MG63 (cell line): ENCODE results near the gene IL32. TPM values are rescaled to one million over a fixed set of nuclear protein-coding genes. Genes with fewer than 3 reads are reported as not detected.
"Not testable (repeated sequence)": the region's sequence is repeated elsewhere in the genome, so short reads cannot be mapped to it uniquely, and the experiment has no call there.

Experiments used
- DNase-seq: peaks from one replicate; pipeline ENCODE4 v3.0.0-alpha.2; 2020
- H3K27me3 ChIP-seq: fragments of 250-450 bp; sonication (Bioruptor Pico); 2 replicates; pipeline ENCODE4 v1.5.1; 2020; ENCODE audit warnings: mild to moderate bottlenecking, moderate library complexity
- H3K36me3 ChIP-seq: fragments of 250-450 bp; sonication (Bioruptor Pico); 2 replicates; pipeline ENCODE4 v1.5.1; 2020; ENCODE audit warnings: mild to moderate bottlenecking, moderate library complexity
- H3K4me3 ChIP-seq: fragments of 250-450 bp; sonication (Bioruptor Pico); 2 replicates; pipeline ENCODE4 v1.5.1; 2020; ENCODE audit warnings: mild to moderate bottlenecking, moderate library complexity
- H3K9me3 ChIP-seq: fragments of 250-450 bp; sonication (Bioruptor Pico); 2 replicates; pipeline ENCODE4 v1.5.1; 2020; ENCODE audit warnings: mild to moderate bottlenecking, moderate library complexity
- total RNA-seq: library from RNA; depleted of rRNA; stranded (reverse); fragments of >200 nt; shearing (Covaris generic); gene quantifications from 2 replicates; pipeline ENCODE4 v1.2.3, GENCODE V29; 2014; ENCODE audit warnings: low replicate concordance

The IL32 gene
- total RNA-seq, 1 experiment from 2014 or later, result 11.5 TPM

- H3K4me3 ChIP-seq, result no peak overlapping the region
- DNase-seq, result no peak
Measured at GRCh38 chr16:3057181-3058138, 8.0 kb upstream of the IL32 start.

GRCh38 chr16:3058139-3059030, 7.1 kb upstream of the IL32 start:
- no peaks in the 10 kb centered on the region for H3K9me3 ChIP-seq
- DNase-seq, result no peak
- H3K36me3 ChIP-seq, result no peaks in the 10 kb centered on the region; the same call in 1 of the 2 replicates
- H3K27me3 ChIP-seq, result no peaks in the 10 kb centered on the region
- peak overlapping the region; percentile 98 for H3K4me3 ChIP-seq

More at GRCh38 chr16:3057181-3058138, 8.0 kb upstream of the IL32 start:
- H3K9me3 ChIP-seq, result no peaks in the 10 kb centered on the region
- no peaks in the 10 kb centered on the region; the same call in 1 of the 2 replicates for H3K36me3 ChIP-seq
- H3K27me3 ChIP-seq, result no peaks in the 10 kb centered on the region

DNA sequence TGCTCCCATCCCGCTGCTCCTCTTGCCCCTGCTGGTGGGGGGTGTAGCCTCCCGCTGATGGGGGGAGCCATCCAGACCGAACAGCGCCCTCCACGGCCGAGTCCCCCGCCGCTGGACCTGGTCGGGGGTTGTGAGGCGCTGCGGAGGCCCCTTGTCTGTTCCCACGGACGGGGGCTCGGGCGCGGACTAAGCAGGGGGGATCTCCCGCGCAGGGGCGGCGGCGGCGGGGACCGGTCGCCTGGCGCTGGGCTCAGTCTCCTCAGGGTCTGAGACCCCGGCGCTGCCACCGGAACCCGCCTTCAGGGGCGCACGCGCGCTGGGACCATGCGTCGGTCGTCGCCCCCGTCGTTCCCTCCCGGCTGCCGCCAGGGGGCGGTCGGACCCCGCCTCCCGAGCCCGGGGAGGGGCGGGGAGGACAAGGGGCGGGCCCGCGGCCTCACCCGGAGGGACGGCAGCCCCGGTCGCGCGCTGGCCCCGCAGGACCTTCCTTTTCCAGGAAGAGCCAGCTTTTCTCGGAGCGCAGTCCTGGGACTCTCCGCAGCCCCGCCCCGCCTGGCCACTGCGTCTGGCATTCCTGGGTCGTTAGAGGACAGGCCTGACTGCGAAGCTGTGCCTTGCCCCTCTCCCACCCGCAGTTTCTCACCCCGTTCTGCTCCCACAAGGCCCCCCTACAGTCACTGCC, 6.3 kb upstream of the IL32 start:
- Histone ChIP-seq H3K4me3 (peak overlapping the region; percentile 98), H3K27me3 (no peaks in the 10 kb centered on the region), H3K36me3 (no peaks in the 10 kb centered on the region; the same call in 1 of the 2 replicates), H3K9me3 (no peaks in the 10 kb centered on the region)
- peak; percentile 93 for DNase-seq

DNA sequence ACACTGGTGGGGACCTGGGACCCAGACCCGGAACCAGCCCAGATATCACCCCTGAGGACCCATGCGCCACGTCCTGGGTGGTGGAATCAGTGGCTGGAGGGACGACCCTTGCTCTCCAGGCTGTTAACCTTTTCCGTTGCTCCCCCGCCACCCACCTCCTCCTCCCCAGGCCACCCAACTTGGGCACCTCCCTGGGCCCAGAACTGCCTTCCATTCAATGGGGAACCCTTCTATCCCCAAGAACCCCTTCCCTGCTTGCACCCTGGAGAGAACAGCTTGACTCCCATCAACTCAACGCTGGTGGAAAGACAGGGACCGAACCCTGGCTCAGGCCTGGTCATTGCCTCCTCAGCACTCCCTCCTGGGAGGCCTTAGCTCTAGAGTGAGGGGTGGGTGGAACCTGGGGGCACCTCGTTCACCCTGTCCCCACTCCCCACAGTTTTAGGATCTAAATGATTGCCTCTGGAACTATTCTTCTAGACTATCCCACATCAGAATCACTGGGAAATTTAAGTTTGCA, 5.7 kb upstream of the IL32 start:
- no peak for DNase-seq

GRCh38 chr16:3060339-3061127, 4.9 kb upstream of the IL32 start:
- Histone ChIP-seq H3K4me3 (no peak overlapping the region), H3K9me3 (no peaks in the 10 kb centered on the region), H3K27me3 (no peaks in the 10 kb centered on the region), H3K36me3 (no peaks in the 10 kb centered on the region; the same call in 1 of the 2 replicates)
- no peak for DNase-seq

More for the DNA sequence above, 5.7 kb upstream of the IL32 start:
- H3K9me3 ChIP-seq, result no peaks in the 10 kb centered on the region
- H3K4me3 ChIP-seq, result peak overlapping the region; percentile 98
- H3K36me3 ChIP-seq, result no peaks in the 10 kb centered on the region; the same call in 1 of the 2 replicates
- no peaks in the 10 kb centered on the region for H3K27me3 ChIP-seq

- Histone ChIP-seq H3K27me3 (no peaks in the 10 kb centered on the region), H3K4me3 (no peak overlapping the region), H3K36me3 (no peaks in the 10 kb centered on the region; the same call in 1 of the 2 replicates), H3K9me3 (no peaks in the 10 kb centered on the region)
- no peak for DNase-seq
Measured at GRCh38 chr16:3062553-3062952, 2.9 kb upstream of the IL32 start.

DNA sequence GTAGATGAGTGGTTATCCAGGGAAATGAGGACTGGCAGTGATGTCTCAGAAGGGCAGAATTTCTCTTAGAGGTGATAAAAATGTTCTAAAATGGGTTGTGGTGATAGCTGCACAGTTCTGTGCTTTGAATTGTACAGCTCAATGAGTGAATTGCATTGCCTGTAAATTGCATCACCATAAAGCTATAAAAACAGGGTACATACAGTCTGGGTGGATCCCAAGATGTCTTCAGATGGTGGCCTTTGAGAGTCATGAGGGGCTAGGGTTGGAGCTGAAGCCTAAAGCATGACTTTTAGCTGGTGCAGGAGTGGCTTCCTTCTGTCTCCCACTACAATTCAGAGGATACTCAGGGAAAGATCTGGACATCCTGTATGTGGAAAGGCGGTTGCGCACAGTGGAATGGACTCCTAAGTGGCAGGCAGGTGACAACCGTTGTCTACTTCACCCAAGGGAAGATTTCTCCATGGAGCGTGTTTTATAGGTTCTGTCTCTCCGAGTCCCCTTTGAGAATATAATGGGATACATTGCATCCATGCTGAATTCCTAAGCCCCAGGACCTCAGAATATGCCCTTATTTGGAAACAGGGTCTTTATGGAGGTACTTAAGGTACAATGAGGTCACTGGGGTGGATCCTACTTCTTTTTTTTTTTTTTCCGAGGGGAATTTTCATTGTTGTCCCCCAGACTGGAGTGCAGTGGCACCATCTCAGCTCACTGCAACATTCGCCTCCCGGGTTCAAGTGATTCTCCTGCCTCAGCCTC, 1.6 kb upstream of the IL32 start:
- H3K36me3 ChIP-seq, result no peaks in the 10 kb centered on the region

GRCh38 chr16:3065742-3066439, 451 bp downstream of the IL32 start:
- Histone ChIP-seq H3K4me3 (no peak overlapping the region), H3K36me3 (no peaks in the 10 kb centered on the region), H3K27me3 (no peaks in the 10 kb centered on the region), H3K9me3 (no peaks in the 10 kb centered on the region)
- no peak for DNase-seq

More for the DNA sequence above, 1.6 kb upstream of the IL32 start:
- Histone ChIP-seq H3K27me3 (no peaks in the 10 kb centered on the region), H3K4me3 (no peak overlapping the region), H3K9me3 (no peaks in the 10 kb centered on the region)
- no peak for DNase-seq

DNA sequence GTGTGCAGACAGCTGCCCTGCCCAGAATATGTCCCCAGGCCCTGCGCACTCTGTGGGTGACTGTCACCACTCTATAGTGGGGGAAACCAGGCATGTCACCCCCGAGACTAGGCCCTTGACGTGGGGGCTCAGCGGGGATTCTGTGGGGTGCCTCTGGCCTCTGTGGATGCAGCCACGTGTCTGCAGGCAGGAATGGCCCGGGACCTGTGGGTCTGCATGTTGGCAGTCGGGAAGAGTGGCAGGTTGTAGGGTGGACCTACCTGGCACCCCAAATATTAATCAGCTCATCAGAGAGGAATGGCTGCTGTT, 954 bp downstream of the IL32 start:
- no peaks in the 10 kb centered on the region for H3K9me3 ChIP-seq
- no peak for DNase-seq
- H3K27me3 ChIP-seq, result no peaks in the 10 kb centered on the region
- H3K4me3 ChIP-seq, result no peak overlapping the region
- H3K36me3 ChIP-seq, result no peaks in the 10 kb centered on the region

DNA sequence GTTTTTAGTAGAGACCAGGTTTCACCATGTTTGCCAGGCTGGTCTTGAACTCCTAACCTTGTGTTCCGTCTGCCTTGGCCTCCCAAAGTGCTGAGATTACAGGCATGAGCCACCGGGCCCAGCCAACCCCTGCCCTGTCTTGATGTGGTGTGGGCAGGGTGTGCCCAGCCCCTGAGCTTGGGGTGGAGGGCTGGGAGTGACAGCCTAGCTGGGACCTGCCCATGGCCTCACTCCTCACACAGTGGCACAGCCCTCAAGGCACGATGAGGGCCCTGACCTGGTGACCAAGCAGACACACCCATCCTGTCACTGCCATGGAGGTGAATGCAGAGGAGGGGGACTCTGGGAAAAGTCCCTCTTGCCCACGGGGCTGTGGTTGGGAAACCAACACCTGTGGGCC, 3.0 kb downstream of the IL32 start:
- DNase-seq, result no peak
- H3K4me3 ChIP-seq, result no peak overlapping the region
- no peaks in the 10 kb centered on the region for H3K27me3 ChIP-seq

DNA sequence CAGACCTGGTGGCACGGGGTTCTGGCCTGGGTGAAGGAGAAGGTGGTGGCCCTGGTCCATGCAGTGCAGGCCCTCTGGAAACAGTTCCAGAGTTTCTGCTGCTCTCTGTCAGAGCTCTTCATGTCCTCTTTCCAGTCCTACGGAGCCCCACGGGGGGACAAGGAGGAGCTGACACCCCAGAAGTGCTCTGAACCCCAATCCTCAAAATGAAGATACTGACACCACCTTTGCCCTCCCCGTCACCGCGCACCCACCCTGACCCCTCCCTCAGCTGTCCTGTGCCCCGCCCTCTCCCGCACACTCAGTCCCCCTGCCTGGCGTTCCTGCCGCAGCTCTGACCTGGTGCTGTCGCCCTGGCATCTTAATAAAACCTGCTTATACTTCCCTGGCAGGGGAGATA, 3.7 kb downstream of the IL32 start:
- not testable (repeated sequence) for H3K9me3 ChIP-seq, H3K36me3 ChIP-seq, DNase-seq, H3K27me3 ChIP-seq, H3K4me3 ChIP-seq

More for the DNA sequence above, 3.0 kb downstream of the IL32 start:
- H3K36me3 ChIP-seq, result no peaks in the 10 kb centered on the region
- no peaks in the 10 kb centered on the region for H3K9me3 ChIP-seq

- no peak for DNase-seq
- Histone ChIP-seq H3K27me3 (peaks cover 4% of the 10 kb centered on the region; the same call in 1 of the 2 replicates), H3K36me3 (no peaks in the 10 kb centered on the region), H3K9me3 (no peaks in the 10 kb centered on the region), H3K4me3 (no peak overlapping the region)
Measured at GRCh38 chr16:3070608-3071111, 5.2 kb downstream of the IL32 start.

- Histone ChIP-seq H3K4me3 (no peak overlapping the region), H3K9me3 (no peaks in the 10 kb centered on the region), H3K36me3 (no peaks in the 10 kb centered on the region), H3K27me3 (peaks cover 6% of the 10 kb centered on the region)
- DNase-seq, result no peak
Measured at GRCh38 chr16:3071655-3072054, 6.2 kb downstream of the IL32 start.

GRCh38 chr16:3072148-3072547, 6.7 kb downstream of the IL32 start:
- DNase-seq, H3K9me3 ChIP-seq, H3K36me3 ChIP-seq, H3K4me3 ChIP-seq: not testable (repeated sequence)
- peaks cover 10% of the 10 kb centered on the region for H3K27me3 ChIP-seq
